ENCODE data around the gene GNAT2.

DNA sequence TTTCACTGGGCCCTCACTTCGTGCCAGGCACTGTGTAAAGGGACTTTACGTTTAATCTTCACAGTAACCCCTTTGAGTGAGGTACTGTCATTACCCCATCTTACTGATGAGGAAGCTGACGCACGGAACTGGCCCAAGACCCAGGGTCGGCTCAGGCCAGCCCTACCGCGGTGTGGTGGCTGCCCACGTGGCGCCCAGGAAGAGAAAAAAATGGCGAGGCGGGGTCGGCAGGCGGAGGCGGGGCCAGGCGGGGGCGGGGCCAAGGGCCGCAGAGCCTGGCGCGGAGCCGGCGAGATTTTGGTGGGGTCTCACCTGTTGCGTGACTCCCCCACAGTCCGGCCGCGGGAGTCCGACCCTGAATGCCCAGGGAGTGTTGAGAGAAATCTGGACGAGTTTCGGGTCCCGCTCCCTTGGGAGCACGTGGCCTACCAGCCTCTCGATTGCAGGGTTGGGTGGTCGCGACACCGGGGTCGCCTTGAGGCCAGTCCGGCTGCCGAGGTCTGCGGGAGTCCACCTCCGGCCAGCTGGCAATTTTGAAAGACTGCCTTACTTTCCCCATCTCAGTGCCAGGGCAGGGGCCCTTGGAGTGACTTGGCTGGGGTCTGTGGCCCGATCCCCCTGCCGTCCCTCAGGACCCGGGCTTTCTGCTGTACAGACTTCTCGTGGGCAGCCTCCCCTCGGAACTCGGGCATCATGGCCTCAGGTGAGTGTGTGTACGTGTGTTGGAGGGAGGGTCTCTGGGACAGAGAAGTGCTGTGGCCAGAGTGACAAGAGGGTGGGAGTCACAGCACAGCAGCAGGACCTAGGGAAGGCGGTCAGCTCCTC is at the start of gene GNAT2, which contains the start of gene AMPD2:
- TF ChIP-seq CTCF (IDR thresholded peaks at IDR 0.05; ENCODE audit: low read depth, low read length) (no peak), EZH2phosphoT487 (IDR thresholded peaks at IDR 0.05; ENCODE audit: low read depth) (no peak)

All from OCI-LY3 (cell line).